ENCODE data around the gene SCRN3.
A peak's percentile ranks its signal among the peaks of the same experiment; 100 is the strongest.
"Not testable (repeated sequence)": the region's sequence is repeated elsewhere in the genome, so short reads cannot be mapped to it uniquely, and the experiment has no call there.

The SCRN3 gene

GRCh38 chr2:174403628-174404027 is 8.1 kb downstream of the SCRN3 start:
- DNase-seq (ENCODE audit: low spot score), result no peak

- not testable (repeated sequence) for DNase-seq (ENCODE audit: low spot score)
Measured at GRCh38 chr2:174410039-174410438, 14.5 kb downstream of the SCRN3 start.

GRCh38 chr2:174412256-174412655 is 16.7 kb downstream of the SCRN3 start:
- DNase-seq (ENCODE audit: low spot score), result no peak

- no peak for DNase-seq (ENCODE audit: low spot score)
Measured at GRCh38 chr2:174428214-174428613, 32.7 kb downstream of the SCRN3 start.

- no peak for DNase-seq (ENCODE audit: low spot score)
Measured at GRCh38 chr2:174430066-174430465, 34.5 kb downstream of the SCRN3 start.

- DNase-seq (ENCODE audit: low spot score), result no peak
Measured at GRCh38 chr2:174431902-174432301, 36.4 kb downstream of the SCRN3 start.

GRCh38 chr2:174436351-174436750 is 40.8 kb downstream of the SCRN3 start:
- no peak for DNase-seq (ENCODE audit: low spot score)

- no peak for DNase-seq (ENCODE audit: low spot score)
Measured at GRCh38 chr2:174438146-174438886, 42.8 kb downstream of the SCRN3 start.

GRCh38 chr2:174439323-174439722 is 43.8 kb downstream of the SCRN3 start:
- DNase-seq (ENCODE audit: low spot score), result no peak

- DNase-seq (ENCODE audit: low spot score), result no peak
Measured at GRCh38 chr2:174439950-174440349, 44.4 kb downstream of the SCRN3 start.

GRCh38 chr2:174442546-174443510 is 47.3 kb downstream of the SCRN3 start:
- DNase-seq (ENCODE audit: low spot score), result peak; percentile 23

GRCh38 chr2:174444761-174445160 is 49.2 kb downstream of the SCRN3 start:
- DNase-seq (ENCODE audit: low spot score), result no peak

- DNase-seq (ENCODE audit: low spot score), result no peak
Measured at GRCh38 chr2:174445248-174445647, 49.7 kb downstream of the SCRN3 start.

GRCh38 chr2:174446531-174446930 is 51.0 kb downstream of the SCRN3 start:
- no peak for DNase-seq (ENCODE audit: low spot score)

GRCh38 chr2:174449033-174449432 is 53.5 kb downstream of the SCRN3 start:
- DNase-seq (ENCODE audit: low spot score), result no peak

- no peak for DNase-seq (ENCODE audit: low spot score)
Measured at GRCh38 chr2:174450021-174450816, 54.7 kb downstream of the SCRN3 start.

GRCh38 chr2:174454566-174454965 is 59.0 kb downstream of the SCRN3 start:
- DNase-seq (ENCODE audit: low spot score), result no peak

- DNase-seq (ENCODE audit: low spot score), result no peak
Measured at GRCh38 chr2:174461221-174461620, 65.7 kb downstream of the SCRN3 start.

- DNase-seq (ENCODE audit: low spot score), result peak; percentile 73
Measured at GRCh38 chr2:174465327-174465726, 69.8 kb downstream of the SCRN3 start.

- DNase-seq (ENCODE audit: low spot score), result no peak
Measured at GRCh38 chr2:174473796-174474195, 78.3 kb downstream of the SCRN3 start.

GRCh38 chr2:174477759-174478158 is 82.2 kb downstream of the SCRN3 start:
- DNase-seq (ENCODE audit: low spot score), result no peak

All from SW480 (cell line).